ENCODE results near the gene PHF21A.

PHF21A gene

DNA sequence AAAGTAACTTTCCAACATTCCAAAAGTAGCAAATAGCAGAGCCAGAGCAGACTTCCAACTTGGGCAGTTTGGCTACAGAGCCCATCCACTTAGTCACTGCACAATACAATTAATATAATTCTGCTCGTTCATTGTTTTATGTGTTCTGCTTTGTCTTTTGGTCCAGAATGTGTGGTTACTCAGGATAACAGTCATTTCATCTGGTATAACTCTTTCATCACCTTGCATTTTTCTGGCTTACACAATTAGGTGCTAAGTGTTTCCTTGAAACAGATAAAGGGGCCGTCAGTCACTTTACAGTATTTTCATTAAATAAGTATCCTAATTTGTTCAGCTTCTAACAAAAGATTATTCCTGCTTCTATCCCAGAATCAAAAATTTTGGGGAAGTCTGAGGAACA, 111.6 kb downstream of the PHF21A start:
- no peak for DNase-seq (ENCODE audit: low read depth)
- H3K4me3 ChIP-seq (ENCODE audit: low read depth, low read length) = no peak overlapping the region
- TF ChIP-seq, protein P1, sequence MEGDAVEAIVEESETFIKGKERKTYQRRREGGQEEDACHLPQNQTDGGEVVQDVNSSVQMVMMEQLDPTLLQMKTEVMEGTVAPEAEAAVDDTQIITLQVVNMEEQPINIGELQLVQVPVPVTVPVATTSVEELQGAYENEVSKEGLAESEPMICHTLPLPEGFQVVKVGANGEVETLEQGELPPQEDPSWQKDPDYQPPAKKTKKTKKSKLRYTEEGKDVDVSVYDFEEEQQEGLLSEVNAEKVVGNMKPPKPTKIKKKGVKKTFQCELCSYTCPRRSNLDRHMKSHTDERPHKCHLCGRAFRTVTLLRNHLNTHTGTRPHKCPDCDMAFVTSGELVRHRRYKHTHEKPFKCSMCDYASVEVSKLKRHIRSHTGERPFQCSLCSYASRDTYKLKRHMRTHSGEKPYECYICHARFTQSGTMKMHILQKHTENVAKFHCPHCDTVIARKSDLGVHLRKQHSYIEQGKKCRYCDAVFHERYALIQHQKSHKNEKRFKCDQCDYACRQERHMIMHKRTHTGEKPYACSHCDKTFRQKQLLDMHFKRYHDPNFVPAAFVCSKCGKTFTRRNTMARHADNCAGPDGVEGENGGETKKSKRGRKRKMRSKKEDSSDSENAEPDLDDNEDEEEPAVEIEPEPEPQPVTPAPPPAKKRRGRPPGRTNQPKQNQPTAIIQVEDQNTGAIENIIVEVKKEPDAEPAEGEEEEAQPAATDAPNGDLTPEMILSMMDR (conservative IDR thresholded peaks at IDR 0.05; ENCODE audit: low read depth, low read length) = no peak

DNA sequence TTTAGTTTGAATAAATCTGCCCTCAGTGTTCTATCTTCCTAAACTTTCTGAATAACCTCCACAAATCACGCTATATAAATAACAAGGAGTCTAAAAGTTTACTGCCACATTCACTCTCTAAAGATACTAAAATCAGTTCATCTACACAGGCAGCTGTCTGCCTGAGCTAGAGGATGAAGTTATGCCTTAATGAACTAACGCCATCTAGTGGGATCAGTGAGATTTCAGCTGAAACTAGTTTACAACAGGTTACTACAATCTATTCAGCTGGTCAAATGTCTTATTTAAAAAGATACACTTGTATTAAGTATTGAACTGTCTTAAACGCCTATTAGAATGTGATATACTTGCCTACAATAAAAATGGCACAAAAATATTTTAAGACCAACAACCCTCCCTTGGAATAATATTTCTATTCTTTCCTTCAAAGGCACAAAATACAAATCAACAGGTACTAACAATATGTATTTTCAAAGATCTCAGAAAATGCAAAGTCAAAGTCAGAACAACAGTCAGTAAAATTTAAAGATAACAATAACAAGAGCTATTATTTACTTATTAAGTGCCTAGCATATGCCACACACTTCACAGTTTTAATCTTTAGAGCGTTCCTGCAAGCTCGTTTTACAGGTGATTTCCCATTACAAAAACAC, 114.7 kb downstream of the PHF21A start:
- TF ChIP-seq, protein P1 (conservative IDR thresholded peaks at IDR 0.05; ENCODE audit: low read depth, low read length) = peak; percentile 76
- DNase-seq (ENCODE audit: low read depth) = peak; percentile 89
- no peak overlapping the region for H3K4me3 ChIP-seq (ENCODE audit: low read depth, low read length)

DNA sequence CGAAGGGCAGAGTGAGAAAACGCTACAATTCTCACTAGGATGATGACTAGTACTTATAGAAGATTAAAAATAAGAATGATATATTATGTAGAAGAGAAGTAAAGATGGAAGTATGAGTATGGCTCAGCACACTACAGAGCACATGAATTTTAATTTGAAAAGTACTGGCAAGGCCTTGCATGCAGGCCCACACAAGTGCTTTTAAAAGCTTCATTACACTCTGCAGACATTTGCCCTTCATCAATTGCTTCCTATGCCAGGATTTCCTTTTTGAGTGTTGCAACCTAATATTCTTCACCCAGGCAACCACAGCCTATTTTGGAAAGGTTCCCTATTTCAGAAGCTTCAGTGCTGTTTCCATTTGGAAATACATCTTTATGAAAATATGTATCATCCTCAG, 117.7 kb downstream of the PHF21A start:
- TF ChIP-seq, protein P1 (conservative IDR thresholded peaks at IDR 0.05; ENCODE audit: low read depth, low read length) = no peak
- H3K4me3 ChIP-seq (ENCODE audit: low read depth, low read length) = no peak overlapping the region
- peak; percentile 62 for DNase-seq (ENCODE audit: low read depth)

DNA sequence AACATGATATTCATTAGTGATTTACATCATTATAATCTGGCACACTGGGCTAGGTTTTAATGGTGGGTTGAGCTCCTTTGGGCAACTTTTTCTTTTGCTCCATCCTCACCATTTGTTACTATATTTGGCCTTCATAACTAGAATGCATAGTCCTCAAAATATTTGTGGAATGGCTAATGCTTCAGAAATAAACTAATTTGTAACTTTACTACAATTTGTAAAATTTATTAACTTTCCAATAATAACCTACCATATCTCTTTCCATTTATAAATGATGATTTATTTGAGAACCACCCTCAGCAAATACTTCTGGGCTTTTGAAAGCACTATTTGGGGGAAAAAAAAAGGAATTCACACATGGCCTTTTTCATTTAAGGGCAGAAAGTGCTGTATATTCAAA, 119.1 kb downstream of the PHF21A start:
- TF ChIP-seq, protein P1 (conservative IDR thresholded peaks at IDR 0.05; ENCODE audit: low read depth, low read length) = no peak
- DNase-seq (ENCODE audit: low read depth) = no peak
- no peak overlapping the region for H3K4me3 ChIP-seq (ENCODE audit: low read depth, low read length)

DNA sequence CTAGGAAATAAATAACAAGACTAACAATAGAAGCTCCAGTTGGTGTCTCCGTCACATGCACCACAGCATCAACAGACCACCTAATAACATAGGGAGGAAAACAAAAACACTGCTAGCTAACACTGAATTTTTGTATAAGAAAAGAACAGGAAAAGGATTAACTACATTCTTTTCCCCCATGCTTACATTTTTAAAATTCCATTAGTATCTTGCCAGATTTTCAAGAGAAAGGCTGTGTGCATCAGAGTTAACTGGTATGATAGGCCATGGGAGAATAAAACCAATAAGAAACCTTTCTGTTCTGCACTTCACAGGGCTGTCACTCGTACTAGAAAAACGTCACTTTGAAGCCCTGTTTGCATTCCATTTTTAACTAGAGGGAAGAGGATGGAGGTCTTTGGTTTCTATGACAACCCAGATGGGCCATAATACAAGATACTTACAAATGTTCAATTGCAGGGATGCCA, 119.8 kb downstream of the PHF21A start:
- TF ChIP-seq, protein P1 (conservative IDR thresholded peaks at IDR 0.05; ENCODE audit: low read depth, low read length) = no peak
- no peak overlapping the region for H3K4me3 ChIP-seq (ENCODE audit: low read depth, low read length)
- DNase-seq (ENCODE audit: low read depth) = peak; percentile 75

DNA sequence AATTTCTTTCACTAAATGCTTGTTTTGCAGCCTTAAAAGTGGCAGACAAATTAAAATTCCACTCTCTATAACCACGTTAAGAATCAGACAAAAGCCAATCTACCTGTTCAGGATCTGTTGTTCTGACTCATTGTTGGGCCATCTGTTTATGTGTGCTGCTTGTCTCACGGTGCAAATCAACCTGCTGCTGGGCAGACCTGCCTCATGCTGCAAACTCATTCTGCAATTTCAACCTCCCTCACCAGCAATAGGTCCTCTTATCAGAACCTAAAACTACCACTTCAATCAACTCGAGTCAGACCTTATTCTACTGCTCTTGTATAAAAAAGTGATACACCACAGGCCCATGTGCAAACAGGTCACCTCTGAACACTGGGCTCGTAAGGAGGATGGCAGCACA, 123.7 kb downstream of the PHF21A start:
- no peak overlapping the region for H3K4me3 ChIP-seq (ENCODE audit: low read depth, low read length)
- DNase-seq (ENCODE audit: low read depth) = no peak
- TF ChIP-seq, protein P1 (conservative IDR thresholded peaks at IDR 0.05; ENCODE audit: low read depth, low read length) = no peak

DNA sequence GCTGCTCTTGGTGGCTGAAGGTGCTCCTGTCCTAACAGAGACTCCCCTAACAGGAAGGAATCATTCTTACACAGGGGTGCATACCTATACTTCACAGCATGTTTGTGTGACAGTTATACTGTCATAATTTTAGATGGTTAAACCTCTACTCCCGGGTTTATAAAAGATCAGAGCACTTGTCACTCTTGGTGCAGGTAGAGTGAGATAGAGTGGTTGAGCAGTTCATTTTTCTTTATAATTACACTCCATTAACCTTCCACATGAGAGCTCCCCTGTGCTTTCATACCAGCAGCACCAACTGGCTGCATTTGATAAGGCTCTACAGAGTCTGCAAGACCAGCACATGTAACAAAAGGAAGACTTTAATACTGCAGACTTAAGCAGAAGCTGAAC, 125.9 kb downstream of the PHF21A start:
- TF ChIP-seq, protein P1 (conservative IDR thresholded peaks at IDR 0.05; ENCODE audit: low read depth, low read length) = no peak
- H3K4me3 ChIP-seq (ENCODE audit: low read depth, low read length) = no peak overlapping the region

More for the DNA sequence above, 125.9 kb downstream of the PHF21A start:
- no peak for DNase-seq (ENCODE audit: low read depth)

Data from choroid plexus epithelial cell (primary cell).